Muscle of leg (tissue), 11 donors: Measurements from ENCODE around the gene DCUN1D1. TPM values are rescaled to one million over a fixed set of nuclear protein-coding genes. Genes with fewer than 3 reads are reported as not detected.

Experiments used
- DNase-seq: peaks from one replicate; pipeline ENCODE4 v3.0.0; 2013
- H3K27ac ChIP-seq: one replicate; pipeline ENCODE4 v1.5.1; 2013; ENCODE audit warnings: mild to moderate bottlenecking, low read length, control low read depth
- H3K27me3 ChIP-seq: one replicate; pipeline ENCODE4 v1.6.1; 2013; ENCODE audit warnings: low read length; ENCODE audit not compliant: control insufficient read depth, insufficient read depth
- H3K36me3 ChIP-seq: one replicate; pipeline ENCODE4 v1.6.1; 2013; ENCODE audit warnings: low read length; ENCODE audit not compliant: control insufficient read depth, insufficient read depth
- H3K4me1 ChIP-seq: one replicate; pipeline ENCODE4 v1.6.1; 2013; ENCODE audit warnings: low read length; ENCODE audit not compliant: control insufficient read depth, insufficient read depth
- H3K4me3 ChIP-seq: one replicate; pipeline ENCODE4 v1.5.1; 2013; ENCODE audit warnings: low read length, control low read depth
- H3K9me3 ChIP-seq: replicated peaks from 2 replicates; pipeline ENCODE4 v1.6.1; 2013; ENCODE audit warnings: low read depth, low read length; ENCODE audit not compliant: control insufficient read depth
- WGBS: methylation state at CpG from one replicate; pipeline ENCODE4 v1.1.5; 2013; ENCODE audit warnings: missing lambda C conversion rate; ENCODE audit not compliant: insufficient coverage; 5-methylcytosine and 5-hydroxymethylcytosine counted together
- polyA plus RNA-seq, 8 donors: library from polyadenylated mRNA; unstranded; fragments of 120-200 nt; gene quantifications; one replicate each; pipeline versions ENCODE4 v1.2.1 to v1.2.3, GENCODE V29; 2013; ENCODE audit warnings: inconsistent platforms in 1 of 8, low replicate concordance in 1 of 8; ENCODE audit not compliant: insufficient read length in 8 of 8, insufficient read depth in 1 of 8
- total RNA-seq: library from RNA; stranded (reverse); fragments of 120-200 nt; gene quantifications from one replicate; pipeline ENCODE4 v1.2.4, GENCODE V29; 2013

The DCUN1D1 gene
- total and polyA plus RNA-seq, 9 donors, result 20.2 to 32.5 (median 28.6) TPM

DNA sequence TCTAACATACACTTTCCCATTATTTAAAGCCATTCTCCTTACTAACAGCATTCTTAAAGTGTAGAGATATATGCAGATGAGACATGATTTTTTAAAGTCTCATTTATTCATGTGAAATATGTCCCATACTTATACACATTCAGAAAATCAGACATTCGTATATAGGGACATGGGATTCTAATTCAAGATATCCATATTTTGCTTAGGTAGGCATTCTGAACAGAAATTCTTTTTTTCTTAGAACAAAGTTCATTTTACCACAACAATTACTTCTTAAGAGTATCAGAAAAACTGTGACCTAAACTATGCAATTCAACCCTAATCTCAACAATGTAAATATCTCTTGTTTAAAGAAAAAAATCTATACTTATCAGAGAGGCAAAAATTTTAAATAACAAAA, 16.2 kb downstream of the DCUN1D1 start:
- H3K4me1 ChIP-seq, result no peaks in the 10 kb centered on the region
- no peak for DNase-seq
- H3K27ac ChIP-seq, result no peak overlapping the region
- H3K9me3 ChIP-seq, result no peaks in the 10 kb centered on the region
- H3K27me3 ChIP-seq, result no peaks in the 10 kb centered on the region
- H3K4me3 ChIP-seq, result no peak overlapping the region
- H3K36me3 ChIP-seq, result peaks cover 8% of the 10 kb centered on the region
- no CpG with 5 or more reads among the region's 1 CpG for WGBS

DNA sequence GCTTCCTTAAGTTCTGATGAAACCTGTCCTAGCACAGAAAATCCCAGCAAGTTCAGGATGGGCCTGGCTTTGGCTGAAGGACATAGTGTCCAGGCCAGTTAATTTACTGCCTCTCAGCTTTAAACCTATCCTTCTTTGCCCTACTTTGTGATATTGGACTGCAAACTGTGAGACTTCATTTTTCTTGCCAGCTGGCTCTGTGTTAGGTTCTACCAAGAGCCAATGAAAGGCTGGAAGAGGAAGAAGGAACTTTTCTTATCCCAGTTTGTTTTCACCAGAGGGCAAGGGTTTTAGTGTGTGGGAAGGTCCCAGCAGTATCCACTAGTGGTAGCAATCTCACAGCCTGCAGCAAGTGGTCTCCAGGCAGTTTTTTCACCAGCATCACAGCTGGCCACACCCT, 18.2 kb downstream of the DCUN1D1 start:
- peaks cover 12% of the 10 kb centered on the region for H3K36me3 ChIP-seq
- H3K9me3 ChIP-seq, result no peaks in the 10 kb centered on the region
- H3K4me1 ChIP-seq, result no peaks in the 10 kb centered on the region
- no peaks in the 10 kb centered on the region for H3K27me3 ChIP-seq
- H3K4me3 ChIP-seq, result no peak overlapping the region
- DNase-seq, result no peak
- no peak overlapping the region for H3K27ac ChIP-seq

DNA sequence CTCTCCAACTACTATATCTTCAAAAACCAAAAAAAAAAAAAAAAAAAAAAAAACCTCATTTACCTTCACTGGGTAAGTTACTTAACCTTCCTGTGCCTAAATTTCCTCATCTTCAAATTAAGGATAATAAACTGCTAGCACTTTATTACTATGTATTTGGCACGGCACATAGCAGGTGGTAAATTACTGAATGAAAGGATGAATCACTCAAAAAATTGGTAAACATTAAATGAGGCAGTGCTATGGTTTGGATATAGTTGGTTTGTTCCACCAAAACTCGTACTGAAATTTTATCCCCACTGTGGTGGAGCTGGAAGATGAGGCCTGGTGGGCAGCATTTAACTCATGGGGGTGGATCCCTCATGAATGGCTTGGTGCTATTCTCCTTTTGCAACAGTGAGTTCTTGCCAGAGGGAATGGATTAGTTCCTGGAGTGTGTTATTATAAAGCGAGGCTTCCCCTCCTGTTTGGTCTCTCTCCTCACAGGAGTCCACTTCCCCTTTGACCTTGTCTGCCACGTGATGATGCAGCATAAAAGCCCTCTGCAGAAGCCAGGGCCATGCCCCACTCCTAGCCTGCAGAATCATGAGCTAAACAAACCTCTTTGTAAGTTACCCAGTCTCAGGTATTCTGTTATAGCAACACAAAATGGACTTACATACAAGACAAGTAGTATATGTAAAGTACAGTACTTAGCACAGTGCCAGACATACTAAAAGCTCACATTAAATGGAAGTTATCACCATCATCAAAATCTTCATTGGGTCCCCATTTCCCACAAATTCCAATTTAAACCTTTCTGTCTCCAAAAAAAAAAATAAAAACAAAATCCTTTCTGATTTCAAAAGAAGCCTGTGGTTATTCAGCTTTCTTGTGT, 20.6 kb downstream of the DCUN1D1 start:
- no peak overlapping the region for H3K4me3 ChIP-seq
- H3K27me3 ChIP-seq, result no peaks in the 10 kb centered on the region
- no peaks in the 10 kb centered on the region for H3K4me1 ChIP-seq
- DNase-seq, result no peak
- H3K27ac ChIP-seq, result no peak overlapping the region
- peaks cover 15% of the 10 kb centered on the region for H3K36me3 ChIP-seq
- no peaks in the 10 kb centered on the region for H3K9me3 ChIP-seq
- no CpG with 5 or more reads among the region's 4 CpGs for WGBS

DNA sequence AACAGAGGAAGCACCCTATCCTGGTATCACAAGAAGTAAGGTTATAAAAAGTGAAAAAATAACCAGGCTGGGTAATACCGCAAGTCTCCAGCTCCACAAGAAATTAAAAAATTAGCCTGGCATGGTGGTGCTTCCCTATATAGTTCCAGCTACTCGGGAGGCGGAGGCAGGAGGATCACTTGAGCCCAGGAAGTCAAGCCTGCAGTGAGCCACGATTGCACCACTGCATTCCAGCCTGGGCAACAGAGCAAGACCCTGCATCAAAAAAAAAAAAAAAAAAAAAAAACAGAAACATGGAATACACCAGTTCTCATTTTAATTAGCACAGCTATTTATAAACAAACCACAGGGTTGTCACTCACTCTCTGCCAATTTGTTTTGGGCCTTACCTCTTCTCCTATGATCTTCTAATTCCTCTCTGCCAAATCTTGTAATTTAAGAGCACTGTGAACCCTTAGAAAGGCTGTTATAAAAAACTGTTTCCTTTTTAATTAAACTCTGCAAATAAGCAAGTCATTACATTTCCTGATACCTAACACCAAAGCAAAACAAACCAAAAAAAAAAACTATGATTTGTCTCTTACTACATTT, 22.6 kb downstream of the DCUN1D1 start:
- Histone ChIP-seq H3K27ac (no peak overlapping the region), H3K4me3 (no peak overlapping the region), H3K4me1 (no peaks in the 10 kb centered on the region), H3K9me3 (no peaks in the 10 kb centered on the region), H3K27me3 (no peaks in the 10 kb centered on the region), H3K36me3 (peaks cover 16% of the 10 kb centered on the region)
- WGBS, result 73% methylated on average over 3 of the region's 4 CpGs
- no peak for DNase-seq

DNA sequence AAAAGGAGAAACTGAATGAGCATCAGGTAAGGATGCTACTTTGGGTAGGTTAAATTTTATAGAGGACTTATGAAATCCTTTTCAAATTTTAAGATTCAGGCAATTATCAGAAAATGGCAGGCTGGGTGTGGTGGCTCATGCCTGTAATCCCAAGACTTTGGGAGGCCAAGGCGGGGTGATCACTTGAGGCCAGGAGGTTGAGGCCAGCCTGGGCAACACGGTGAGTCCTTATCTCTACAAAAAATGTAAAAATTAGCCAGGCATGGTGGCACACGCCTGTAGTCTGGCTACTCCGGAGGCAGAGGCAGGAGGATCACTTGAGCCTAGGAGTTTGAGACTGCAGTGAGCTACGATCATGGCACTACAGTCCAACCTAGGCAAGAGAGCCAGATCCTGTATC, 23.1 kb downstream of the DCUN1D1 start:
- Histone ChIP-seq H3K36me3 (peaks cover 16% of the 10 kb centered on the region), H3K9me3 (no peaks in the 10 kb centered on the region), H3K27me3 (no peaks in the 10 kb centered on the region), H3K27ac (no peak overlapping the region), H3K4me3 (no peak overlapping the region), H3K4me1 (no peaks in the 10 kb centered on the region)
- WGBS, result 93% methylated on average over 3 of the region's 5 CpGs
- no peak for DNase-seq

DNA sequence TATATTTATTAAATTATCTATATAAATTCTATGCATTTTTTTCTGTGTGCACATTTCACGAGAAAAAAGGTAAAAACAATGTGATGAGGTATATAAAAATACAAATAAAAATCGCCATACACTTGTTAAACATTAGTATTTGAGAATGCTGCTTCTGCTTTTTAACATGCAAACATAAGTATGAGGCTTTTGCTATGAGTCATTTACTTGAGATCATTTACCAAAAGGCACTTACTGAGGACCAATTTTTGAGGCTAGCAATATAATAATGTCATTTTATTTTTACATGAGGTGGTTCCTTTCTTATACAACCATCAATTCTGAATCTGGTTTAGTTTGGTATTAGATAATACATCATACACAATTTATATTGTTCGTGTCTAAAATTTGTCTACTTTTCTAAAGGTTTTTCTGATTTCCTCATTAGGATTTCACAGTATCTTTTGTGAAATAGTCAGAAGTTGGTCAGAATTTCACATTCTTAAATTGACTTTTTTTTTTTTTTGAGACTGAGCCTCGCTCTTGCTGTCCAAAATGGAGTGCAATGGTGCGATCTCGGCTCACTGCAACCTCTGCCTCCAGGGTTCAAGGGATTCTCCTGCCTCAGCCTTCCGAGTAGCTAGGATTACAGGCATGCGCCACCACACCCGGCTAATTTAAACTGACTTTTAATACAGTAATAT, 25.6 kb downstream of the DCUN1D1 start:
- no peaks in the 10 kb centered on the region for H3K4me1 ChIP-seq
- H3K27ac ChIP-seq, result no peak overlapping the region
- no peaks in the 10 kb centered on the region for H3K27me3 ChIP-seq
- WGBS, result 87% methylated on average over 3 of the region's 9 CpGs
- no peak overlapping the region for H3K4me3 ChIP-seq
- H3K36me3 ChIP-seq, result peaks cover 12% of the 10 kb centered on the region
- no peak for DNase-seq
- H3K9me3 ChIP-seq, result no peaks in the 10 kb centered on the region

DNA sequence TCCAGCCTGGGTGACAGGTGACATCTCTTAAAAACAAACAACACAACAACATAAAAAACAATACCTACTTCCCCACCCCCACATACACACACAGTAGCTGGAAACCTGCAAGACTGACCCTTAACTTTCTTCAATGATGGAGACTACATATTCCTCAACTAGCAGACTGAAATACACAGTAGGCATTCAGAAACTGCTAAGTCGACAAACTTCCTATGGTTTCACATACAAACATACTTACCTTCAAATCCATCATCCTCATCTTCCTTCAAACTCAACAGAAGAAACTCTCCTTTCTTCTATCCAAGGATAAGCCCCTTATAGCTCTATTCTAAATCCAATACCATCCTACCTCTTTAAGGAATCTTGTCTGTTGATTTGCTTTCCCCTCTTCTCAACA, 30.6 kb downstream of the DCUN1D1 start:
- Histone ChIP-seq H3K27me3 (no peaks in the 10 kb centered on the region), H3K4me3 (no peak overlapping the region), H3K9me3 (no peaks in the 10 kb centered on the region), H3K4me1 (no peaks in the 10 kb centered on the region), H3K27ac (no peak overlapping the region), H3K36me3 (peaks cover 15% of the 10 kb centered on the region)
- DNase-seq, result no peak
- 93% methylated on average over 1 of the region's 1 CpG for WGBS

DNA sequence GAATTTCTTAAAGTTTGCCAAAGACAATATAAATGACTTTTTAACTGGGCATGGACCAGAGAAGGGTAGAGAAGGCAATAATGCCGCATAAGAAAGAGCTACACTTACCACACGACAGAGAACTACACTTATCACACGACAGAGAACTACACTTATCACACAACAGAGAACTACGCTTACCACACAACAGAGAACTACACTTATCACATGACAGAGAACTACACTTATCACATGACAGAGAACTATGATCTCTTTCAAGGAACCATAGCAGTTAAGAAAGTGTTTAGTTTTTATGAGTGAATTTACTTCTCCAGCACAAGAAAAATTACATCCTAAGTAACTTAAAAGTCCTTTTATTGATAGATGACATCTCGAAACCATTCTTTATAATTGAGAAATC, 32.0 kb downstream of the DCUN1D1 start:
- DNase-seq, result no peak
- Histone ChIP-seq H3K4me1 (no peaks in the 10 kb centered on the region), H3K27ac (no peak overlapping the region), H3K27me3 (no peaks in the 10 kb centered on the region), H3K4me3 (no peak overlapping the region), H3K36me3 (peaks cover 15% of the 10 kb centered on the region), H3K9me3 (no peaks in the 10 kb centered on the region)
- WGBS, result no CpG with 5 or more reads among the region's 5 CpGs

DNA sequence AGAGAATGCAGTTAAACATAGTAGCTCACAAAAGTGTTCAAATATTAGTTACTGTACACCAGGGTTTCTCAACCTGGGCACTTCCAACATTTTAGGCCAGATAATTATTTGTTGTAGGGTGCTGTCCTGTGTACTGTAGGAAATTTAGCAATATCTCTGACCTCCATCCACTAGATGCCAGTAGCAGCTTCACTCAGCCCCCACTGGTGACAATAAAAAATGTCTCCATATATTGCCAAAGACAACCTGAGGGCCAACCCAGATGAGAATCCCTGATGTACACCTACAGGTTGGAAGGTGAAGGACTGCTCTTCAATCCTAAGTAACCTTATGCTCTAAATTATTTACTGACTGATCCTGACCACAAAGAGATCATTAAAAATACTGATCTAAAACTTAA, 32.5 kb downstream of the DCUN1D1 start:
- no peak for DNase-seq
- Histone ChIP-seq H3K4me1 (no peaks in the 10 kb centered on the region), H3K4me3 (no peak overlapping the region), H3K27me3 (no peaks in the 10 kb centered on the region), H3K27ac (no peak overlapping the region), H3K9me3 (no peaks in the 10 kb centered on the region), H3K36me3 (peaks cover 15% of the 10 kb centered on the region)

DNA sequence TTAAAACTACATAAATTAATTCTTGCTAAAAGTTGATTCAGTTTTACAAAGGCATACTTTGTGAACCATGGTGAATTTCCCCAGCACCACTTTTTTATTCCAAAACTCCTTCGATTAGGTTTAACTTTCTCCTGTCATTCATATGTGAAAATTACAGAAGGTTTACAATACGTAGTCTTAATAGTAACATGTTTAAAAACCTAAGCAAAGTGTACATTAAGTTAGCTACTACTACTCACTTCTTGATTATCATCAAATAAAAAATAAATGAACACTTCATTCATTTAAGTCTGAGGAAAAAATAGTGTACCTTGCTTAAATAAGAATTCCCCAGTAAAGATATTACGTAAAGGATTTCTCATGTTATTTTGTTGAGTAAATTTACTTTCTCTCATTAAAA, 38.6 kb downstream of the DCUN1D1 start:
- peaks cover 8% of the 10 kb centered on the region for H3K36me3 ChIP-seq
- H3K27ac ChIP-seq, result no peak overlapping the region
- no peak for DNase-seq
- no peaks in the 10 kb centered on the region for H3K27me3 ChIP-seq
- H3K4me1 ChIP-seq, result no peaks in the 10 kb centered on the region
- no CpG with 5 or more reads among the region's 3 CpGs for WGBS
- no peaks in the 10 kb centered on the region for H3K9me3 ChIP-seq
- no peak overlapping the region for H3K4me3 ChIP-seq
